ENCODE results near the gene RNU6-9.

RNU6-9 gene

GRCh38 chr19:919199-920050 lies 26.1 kb downstream of the RNU6-9 start:
- DNase-seq: peak; percentile 54

- peak; percentile 77 for DNase-seq
Measured at GRCh38 chr19:920051-920864, 27.0 kb downstream of the RNU6-9 start.

- peak; percentile 52 for DNase-seq
Measured at GRCh38 chr19:924553-925086, 31.3 kb downstream of the RNU6-9 start.

- DNase-seq: peak; percentile 85
Measured at GRCh38 chr19:925087-925525, 31.8 kb downstream of the RNU6-9 start.

- DNase-seq: peak; percentile 81
Measured at GRCh38 chr19:925526-926322, 32.4 kb downstream of the RNU6-9 start, which contains the start of gene ARID3A. TSS of gene ARID3A (plus strand) at chr19:926035. CDS start at chr19:929529, 3,494 bp downstream.

GRCh38 chr19:926323-926588 lies 33.0 kb downstream of the RNU6-9 start:
- DNase-seq: no peak

- peak; percentile 57 for DNase-seq
Measured at GRCh38 chr19:926589-927350, 33.5 kb downstream of the RNU6-9 start.

- no peak for DNase-seq
Measured at GRCh38 chr19:927351-927779, 34.1 kb downstream of the RNU6-9 start.

- DNase-seq: no peak
Measured at GRCh38 chr19:927780-928401, 34.6 kb downstream of the RNU6-9 start.

GRCh38 chr19:928471-929202 lies 35.4 kb downstream of the RNU6-9 start:
- no peak for DNase-seq

GRCh38 chr19:929203-929890 lies 36.1 kb downstream of the RNU6-9 start:
- DNase-seq: no peak

GRCh38 chr19:929891-930258 lies 36.6 kb downstream of the RNU6-9 start:
- DNase-seq: no peak

GRCh38 chr19:931860-932647 lies 38.8 kb downstream of the RNU6-9 start:
- DNase-seq: no peak

GRCh38 chr19:932648-933552 lies 39.6 kb downstream of the RNU6-9 start:
- no peak for DNase-seq

GRCh38 chr19:933553-933882 lies 40.2 kb downstream of the RNU6-9 start:
- no peak for DNase-seq

- DNase-seq: no peak
Measured at GRCh38 chr19:934197-934840, 41.0 kb downstream of the RNU6-9 start.

GRCh38 chr19:934865-935479 lies 41.7 kb downstream of the RNU6-9 start:
- no peak for DNase-seq

GRCh38 chr19:936175-936546 lies 42.9 kb downstream of the RNU6-9 start:
- no peak for DNase-seq

Measured in activated CD4-positive, alpha-beta T cell treated with anti-CD3 and anti-CD28 coated beads, Interleukin-10, Interleukin-2, amounts not matched to agents 100 ng/mL and 50 ng/mL, durations not matched to agents 16 hours and 8 hours (primary cell).